IgD-negative memory B cell (primary cell): ENCODE measurements around the gene CAB39L. TPM values are rescaled to one million over a fixed set of nuclear protein-coding genes. Genes with fewer than 3 reads are reported as not detected.

Experiments
- H3K27ac Mint-ChIP-seq, 3 donors: one replicate each; pipeline ENCODE4 v1.8.0; 2020 to 2022; ENCODE audit warnings: mild to moderate bottlenecking in 3 of 3, mixed read lengths in 3 of 3, moderate library complexity in 1 of 3
- H3K27me3 Mint-ChIP-seq: one replicate; pipeline ENCODE4 v1.8.0; 2021; ENCODE audit warnings: mixed read lengths
- H3K36me3 Mint-ChIP-seq: one replicate; pipeline ENCODE4 v1.8.0; 2020; ENCODE audit warnings: mild to moderate bottlenecking, mixed read lengths
- H3K4me1 Mint-ChIP-seq, 3 donors: one replicate each; pipeline ENCODE4 v1.8.0; 2020 to 2022; ENCODE audit warnings: mixed read lengths in 3 of 3, mild to moderate bottlenecking in 1 of 3
- H3K4me3 Mint-ChIP-seq, 4 donors: one replicate each; pipeline ENCODE4 v1.8.0; 2020 to 2022; ENCODE audit warnings: mild to moderate bottlenecking in 4 of 4, mixed read lengths in 4 of 4, moderate library complexity in 3 of 4
- H3K9me3 Mint-ChIP-seq, 3 donors: one replicate each; pipeline ENCODE4 v1.8.0; 2020 to 2021; ENCODE audit warnings: mixed read lengths in 3 of 3, mild to moderate bottlenecking in 1 of 3
- polyA plus RNA-seq: library from polyadenylated mRNA; unstranded; fragments of 300-500 nt; fragmentation: Illumina TruSeq; gene quantifications from one replicate; pipeline ENCODE4 v1.2.3, GENCODE V29; 2021

The CAB39L gene
- polyA plus RNA-seq, 1 donor from 2014 or later = 1.7 TPM

- H3K27me3 Mint-ChIP-seq = no peaks in the 10 kb centered on the region
- no peak overlapping the region for H3K27ac Mint-ChIP-seq
- H3K4me3 Mint-ChIP-seq = no peak overlapping the region
- peaks cover 3 to 10% (median 5%) of the 10 kb centered on the region in 3 donors for H3K4me1 Mint-ChIP-seq
- peaks cover 7 to 14% (median 11%) of the 10 kb centered on the region in 3 donors for H3K9me3 Mint-ChIP-seq
- no peaks in the 10 kb centered on the region for H3K36me3 Mint-ChIP-seq
Observed at GRCh38 chr13:49399801-49400472, 43.9 kb downstream of the CAB39L start.

GRCh38 chr13:49395878-49396380 lies 47.9 kb downstream of the CAB39L start:
- Mint-ChIP-seq H3K27ac (no peak overlapping the region), H3K4me3 (no peak overlapping the region), H3K9me3 (peaks cover 0 to 1% (median 0%) of the 10 kb centered on the region in 3 donors), H3K36me3 (peaks cover 4% of the 10 kb centered on the region), H3K27me3 (no peaks in the 10 kb centered on the region), H3K4me1 (peaks cover under 1 to 3% (median 1%) of the 10 kb centered on the region in 3 donors)

DNA sequence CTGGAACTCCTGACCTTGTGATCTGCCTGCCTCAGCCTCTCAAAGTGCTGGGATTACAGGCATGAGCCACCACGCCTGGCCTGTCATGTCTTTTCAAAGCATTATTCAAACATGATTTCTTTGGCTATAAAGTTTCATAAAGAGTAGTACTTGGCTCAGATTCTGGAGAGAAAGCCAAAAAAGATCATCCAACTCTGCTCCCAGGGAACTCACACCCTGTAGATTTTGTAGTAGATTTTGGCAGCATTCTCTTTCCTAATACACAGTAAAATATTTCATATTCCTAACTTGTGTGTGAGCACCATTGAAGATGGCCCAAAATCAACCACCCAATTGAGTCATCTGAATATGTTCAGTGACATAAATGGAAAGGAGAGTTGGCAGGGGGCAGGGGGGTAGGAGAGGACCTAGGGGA lies 48.4 kb downstream of the CAB39L start:
- H3K4me1 Mint-ChIP-seq = peaks cover 0 to 1% (median 0%) of the 10 kb centered on the region in 3 donors
- peaks cover 0 to 1% (median 0%) of the 10 kb centered on the region in 3 donors for H3K9me3 Mint-ChIP-seq
- H3K27ac Mint-ChIP-seq = no peak overlapping the region
- H3K4me3 Mint-ChIP-seq = no peak overlapping the region
- H3K36me3 Mint-ChIP-seq = peaks cover 4% of the 10 kb centered on the region
- H3K27me3 Mint-ChIP-seq = no peaks in the 10 kb centered on the region

- Mint-ChIP-seq H3K9me3 (peaks cover 0 to 2% (median 1%) of the 10 kb centered on the region in 3 donors), H3K27ac (no peak overlapping the region), H3K4me3 (no peak overlapping the region)
Observed at GRCh38 chr13:49388091-49388635, 55.7 kb downstream of the CAB39L start.

DNA sequence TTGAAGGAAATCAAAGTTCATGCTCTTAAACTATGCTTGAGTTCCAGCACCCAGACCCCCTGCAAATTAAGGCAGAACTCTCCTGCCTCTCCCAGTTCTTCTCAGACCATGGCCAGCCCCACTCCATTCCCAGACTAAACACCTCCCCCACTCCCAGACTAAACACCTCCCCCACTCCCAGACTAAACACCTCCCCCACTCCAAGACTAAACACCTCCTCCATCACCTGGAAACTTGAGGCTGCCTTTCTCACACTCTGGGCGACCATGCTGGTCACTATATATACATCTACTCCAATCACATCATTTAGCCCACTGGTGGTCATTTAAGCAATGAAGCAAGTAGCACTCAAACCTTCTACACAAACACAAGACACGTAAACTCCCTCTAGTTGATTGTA lies 57.2 kb downstream of the CAB39L start:
- Mint-ChIP-seq H3K9me3 (peaks cover 0 to 2% (median 1%) of the 10 kb centered on the region in 3 donors), H3K4me1 (peaks cover 0 to 1% (median 0%) of the 10 kb centered on the region in 3 donors), H3K36me3 (peaks cover 7% of the 10 kb centered on the region), H3K27ac (no peak overlapping the region), H3K4me3 (no peak overlapping the region), H3K27me3 (no peaks in the 10 kb centered on the region)

More at GRCh38 chr13:49388091-49388635, 55.7 kb downstream of the CAB39L start:
- Mint-ChIP-seq H3K4me1 (peaks cover 0 to 1% (median 0%) of the 10 kb centered on the region in 3 donors), H3K27me3 (no peaks in the 10 kb centered on the region), H3K36me3 (peaks cover 9% of the 10 kb centered on the region)

- peaks cover 2% of the 10 kb centered on the region for H3K36me3 Mint-ChIP-seq
- peaks cover 1% of the 10 kb centered on the region for H3K27me3 Mint-ChIP-seq
- H3K27ac Mint-ChIP-seq = no peak overlapping the region
- peaks cover 14 to 37% (median 26%) of the 10 kb centered on the region in 3 donors for H3K4me1 Mint-ChIP-seq
- no peaks in the 10 kb centered on the region for H3K9me3 Mint-ChIP-seq
- peak overlapping the region in 2 of 4 donors; percentile 71 to 85 for H3K4me3 Mint-ChIP-seq
Observed at GRCh38 chr13:49376121-49376520, 67.7 kb downstream of the CAB39L start.

DNA sequence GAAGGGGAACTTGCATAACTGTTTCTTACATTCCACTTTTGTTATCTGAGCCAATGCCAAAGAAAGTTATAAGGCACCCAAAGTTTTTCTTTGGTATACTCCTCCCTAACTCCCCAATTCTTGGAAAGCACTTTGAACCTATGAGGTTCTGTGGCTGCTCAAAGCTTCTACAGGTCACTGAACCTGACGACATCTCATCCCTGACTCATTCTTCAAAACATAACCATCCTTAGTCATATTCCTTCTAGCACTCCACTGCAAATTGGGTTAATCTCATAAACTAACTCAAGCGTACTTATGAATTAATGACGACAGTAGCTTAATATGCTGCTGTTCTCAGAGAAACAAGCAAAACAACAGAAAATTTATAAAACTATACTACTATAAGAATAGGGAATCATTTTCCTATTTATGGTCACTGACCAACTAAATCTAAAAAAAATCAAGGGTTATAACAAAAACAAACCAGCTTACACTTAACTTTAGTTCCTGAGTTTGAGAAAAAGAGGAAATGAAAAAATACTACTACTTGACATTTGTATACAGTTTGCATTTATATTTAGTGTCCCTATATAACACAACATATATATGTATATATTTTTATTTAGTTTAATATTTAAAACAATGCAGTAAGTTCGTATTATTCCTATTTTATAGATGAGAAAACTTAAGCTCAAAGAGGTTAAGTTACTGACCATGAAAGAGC lies 69.1 kb downstream of the CAB39L start:
- peaks cover 2% of the 10 kb centered on the region for H3K36me3 Mint-ChIP-seq
- peak overlapping the region in 1 of 3 donors; percentile 54 for H3K27ac Mint-ChIP-seq
- H3K27me3 Mint-ChIP-seq = peaks cover 1% of the 10 kb centered on the region
- H3K4me3 Mint-ChIP-seq = peak overlapping the region in 1 of 4 donors; percentile 0
- no peaks in the 10 kb centered on the region for H3K9me3 Mint-ChIP-seq
- peaks cover 15 to 37% (median 26%) of the 10 kb centered on the region in 3 donors for H3K4me1 Mint-ChIP-seq

DNA sequence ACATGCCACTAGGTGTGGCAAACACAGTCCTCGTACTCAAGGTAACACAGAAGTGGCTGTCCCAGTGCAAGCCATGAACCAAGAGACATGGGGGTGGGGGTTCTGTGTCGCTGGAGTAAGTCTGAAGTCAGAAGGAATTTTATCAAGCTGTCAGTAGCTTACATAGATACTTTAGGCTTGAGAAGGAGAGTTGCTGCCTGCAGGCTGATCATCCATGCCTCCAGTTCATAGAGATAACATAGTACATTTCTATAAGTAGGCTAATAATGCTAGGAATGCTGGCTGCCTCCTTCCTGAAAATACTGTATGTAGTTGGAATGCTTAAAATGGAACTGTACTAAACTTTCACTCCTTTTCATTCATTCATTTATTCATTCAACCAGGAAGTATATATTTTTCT lies 70.1 kb downstream of the CAB39L start:
- H3K27me3 Mint-ChIP-seq = peaks cover 1% of the 10 kb centered on the region
- H3K4me3 Mint-ChIP-seq = no peak overlapping the region
- H3K36me3 Mint-ChIP-seq = peaks cover 2% of the 10 kb centered on the region
- peaks cover 17 to 39% (median 26%) of the 10 kb centered on the region in 3 donors for H3K4me1 Mint-ChIP-seq
- H3K9me3 Mint-ChIP-seq = no peaks in the 10 kb centered on the region
- no peak overlapping the region for H3K27ac Mint-ChIP-seq

GRCh38 chr13:49371943-49372613 lies 71.8 kb downstream of the CAB39L start:
- Mint-ChIP-seq H3K4me1 (peaks cover 17 to 43% (median 30%) of the 10 kb centered on the region in 3 donors), H3K4me3 (peak overlapping the region in 3 of 4 donors; percentile 12 to 65 (median 34)), H3K27me3 (peaks cover 1% of the 10 kb centered on the region), H3K27ac (peak overlapping the region in 2 of 3 donors; percentile 32 to 67), H3K36me3 (peaks cover 2% of the 10 kb centered on the region), H3K9me3 (no peaks in the 10 kb centered on the region)

- Mint-ChIP-seq H3K36me3 (peaks cover 5% of the 10 kb centered on the region), H3K4me3 (peak overlapping the region in 1 of 4 donors; percentile 64), H3K27me3 (no peaks in the 10 kb centered on the region), H3K27ac (peak overlapping the region in 1 of 3 donors; percentile 11), H3K9me3 (no peaks in the 10 kb centered on the region), H3K4me1 (peaks cover 15 to 37% (median 27%) of the 10 kb centered on the region in 3 donors)
Observed at GRCh38 chr13:49370371-49370770, 73.5 kb downstream of the CAB39L start.

GRCh38 chr13:49369866-49370265 lies 74.0 kb downstream of the CAB39L start:
- no peak overlapping the region for H3K4me3 Mint-ChIP-seq
- peaks cover 3% of the 10 kb centered on the region for H3K36me3 Mint-ChIP-seq
- no peaks in the 10 kb centered on the region for H3K27me3 Mint-ChIP-seq
- H3K27ac Mint-ChIP-seq = peak overlapping the region in 1 of 3 donors; percentile 11
- H3K9me3 Mint-ChIP-seq = peaks cover 0 to 2% (median 0%) of the 10 kb centered on the region in 3 donors
- peaks cover 14 to 37% (median 25%) of the 10 kb centered on the region in 3 donors for H3K4me1 Mint-ChIP-seq

- H3K36me3 Mint-ChIP-seq = peaks cover 7% of the 10 kb centered on the region
Observed at GRCh38 chr13:49368688-49369087, 75.2 kb downstream of the CAB39L start.

DNA sequence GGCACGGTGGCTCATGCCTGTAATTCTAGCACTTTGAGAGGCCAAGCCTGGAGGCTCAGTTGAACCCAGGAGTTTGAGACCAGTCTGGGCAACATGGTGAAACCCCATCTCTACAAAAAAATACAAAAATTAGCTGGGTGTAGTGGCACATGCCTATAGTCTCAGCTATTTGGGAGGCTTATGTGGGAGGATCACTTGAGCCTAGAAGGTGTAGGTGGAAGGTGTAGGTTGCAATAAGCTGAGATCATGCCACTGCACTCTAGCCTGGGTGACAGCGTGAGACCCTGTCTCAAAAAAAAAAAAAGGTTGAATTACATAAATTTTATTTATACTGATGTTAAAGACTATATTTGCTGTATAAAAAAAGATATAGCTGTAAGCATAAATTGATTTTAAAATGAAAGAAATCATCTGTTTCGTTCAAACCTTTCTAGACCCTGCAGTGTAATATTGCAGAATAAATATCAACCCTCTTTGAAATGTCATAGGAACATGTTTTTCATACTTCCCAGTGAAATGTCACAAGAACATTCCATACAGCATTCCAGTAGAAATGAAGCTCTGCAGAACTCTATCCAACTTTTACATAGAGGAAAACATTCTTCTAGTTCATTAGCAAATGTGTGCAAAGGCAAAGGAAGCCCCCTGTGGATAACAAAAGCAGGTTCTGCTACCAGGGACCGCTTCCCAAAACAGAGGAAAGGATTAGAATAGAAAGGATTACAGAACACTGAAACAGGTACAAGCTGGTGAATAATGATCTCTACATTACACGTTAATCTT lies 76.0 kb downstream of the CAB39L start:
- Mint-ChIP-seq H3K9me3 (peaks cover 2 to 15% (median 14%) of the 10 kb centered on the region in 3 donors), H3K27ac (peak overlapping the region in 1 of 3 donors; percentile 46), H3K36me3 (peaks cover 7% of the 10 kb centered on the region), H3K4me3 (no peak overlapping the region), H3K4me1 (peaks cover 9 to 19% (median 17%) of the 10 kb centered on the region in 3 donors), H3K27me3 (no peaks in the 10 kb centered on the region)

More at GRCh38 chr13:49368688-49369087, 75.2 kb downstream of the CAB39L start:
- no peaks in the 10 kb centered on the region for H3K27me3 Mint-ChIP-seq
- H3K9me3 Mint-ChIP-seq = peaks cover 2 to 10% (median 7%) of the 10 kb centered on the region in 3 donors
- no peak overlapping the region for H3K4me3 Mint-ChIP-seq
- peaks cover 11 to 28% (median 20%) of the 10 kb centered on the region in 3 donors for H3K4me1 Mint-ChIP-seq
- H3K27ac Mint-ChIP-seq = no peak overlapping the region

DNA sequence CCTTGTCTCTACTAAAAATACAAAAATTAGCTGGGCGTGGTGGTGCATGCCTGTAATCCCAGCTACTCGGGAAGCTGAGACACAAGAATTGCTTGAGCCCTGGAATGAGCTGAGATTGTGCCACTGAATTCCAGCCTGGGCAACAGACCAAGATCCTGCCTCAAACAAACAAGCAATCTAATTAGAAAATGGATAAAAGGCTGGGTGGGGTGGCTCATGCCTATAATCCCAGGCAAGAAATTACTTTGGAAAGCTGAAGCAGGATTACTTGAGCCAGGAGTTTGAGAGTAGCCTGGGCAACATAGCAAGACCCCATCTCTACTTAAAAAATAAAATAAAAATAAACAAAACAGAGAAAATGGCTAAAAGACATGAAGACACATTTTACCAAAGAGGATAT lies 77.0 kb downstream of the CAB39L start:
- Mint-ChIP-seq H3K4me3 (no peak overlapping the region), H3K9me3 (peaks cover 2 to 15% (median 14%) of the 10 kb centered on the region in 3 donors), H3K27me3 (no peaks in the 10 kb centered on the region), H3K4me1 (peaks cover 6 to 12% (median 10%) of the 10 kb centered on the region in 3 donors), H3K27ac (no peak overlapping the region), H3K36me3 (peaks cover 7% of the 10 kb centered on the region)
